HCT116 (cell line): ENCODE data around the gene PSD. TPM values are rescaled to one million over a fixed set of nuclear protein-coding genes. Genes with fewer than 3 reads are reported as not detected.

Experiments used
- ATAC-seq: fragments of 200-7000 bp; cut with Tn5 transposase; 2 replicates; pipeline ENCODE4 v1.9.1; 2020; ENCODE audit warnings: mild to moderate bottlenecking, moderate library complexity
- BruUV-seq: library from RNA; stranded (reverse); fragments of 400-500 nt; replicated peaks from 2 replicates; lab custom pipeline; 2021; lab: Mats Ljungman, UMichigan
- CTCF ChIA-PET: fragments of 300-600 bp; sonication (Branson Sonifier 250); formaldehyde crosslinking; loops from one replicate; lab custom pipeline; 2021; ENCODE audit warnings: antibody characterized with exemption; lab: Charles Lee
- POLR2A ChIA-PET: fragments of 300-600, 350-600 bp; sonication (Branson Sonifier 250); formaldehyde crosslinking; loops from one replicate; lab custom pipeline; 2021; ENCODE audit warnings: antibody characterized with exemption; lab: Charles Lee
- RAD21 ChIA-PET, 2 experiments: fragments of 300-600 bp; sonication (Branson Sonifier 250); formaldehyde crosslinking; loops; one replicate each; lab custom pipeline; 2023; ENCODE audit warnings: low total read pairs in 2 of 2; ENCODE audit not compliant: uncharacterized antibody in 2 of 2, unreplicated experiment in 2 of 2, low non-redundant PET in 1 of 2; lab: Charles Lee
- DNase-seq: peaks from one replicate; pipeline ENCODE4 v3.0.0-alpha.2; 2010; ENCODE audit warnings: low read depth, low spot score
- H2AFZ ChIP-seq: fragments of 200-600 bp; shearing (Covaris generic), sonication (generic); 2 replicates; pipeline ENCODE4 v1.6.1; 2017; ENCODE audit warnings: low read depth, mixed run types, mixed read lengths, antibody characterized with exemption, low read length; ENCODE audit not compliant: poor library complexity, severe bottlenecking
- H3K27ac ChIP-seq: 2 replicates; pipeline ENCODE4 v1.5.1; 2012; ENCODE audit warnings: low read depth, low read length
- H3K27me3 ChIP-seq: fragments of 200-600 bp; sonication (generic); 2 replicates; pipeline ENCODE4 v1.6.1; 2016; ENCODE audit warnings: mixed run types, low read length, mixed read lengths; ENCODE audit not compliant: insufficient read depth
- H3K36me3 ChIP-seq, 2 experiments: fragments of 200-500 bp in 1 of 2; fragments of 200-600 bp in 1 of 2; sonication (Bioruptor generic) in 1 of 2; sonication (generic) in 1 of 2; 2 replicates each; pipeline versions ENCODE4 v1.5.1 to v1.6.1; 2014 to 2016; ENCODE audit warnings: low read length in 2 of 2, inconsistent platforms in 1 of 2, mixed read lengths in 1 of 2, mixed run types in 1 of 2; ENCODE audit not compliant: insufficient read depth in 2 of 2, control insufficient read depth in 1 of 2
- H3K4me1 ChIP-seq, 2 experiments: fragments of 200-600 bp in 1 of 2; sonication (generic) in 1 of 2; 2 replicates each; pipeline versions ENCODE4 v1.5.1 to v1.6.1; 2012 to 2017; ENCODE audit warnings: low read length in 2 of 2, inconsistent platforms in 1 of 2, mild to moderate bottlenecking in 1 of 2, mixed read lengths in 1 of 2, mixed run types in 1 of 2, moderate library complexity in 1 of 2; ENCODE audit not compliant: insufficient read depth in 2 of 2, control insufficient read depth in 1 of 2
- H3K4me2 ChIP-seq: fragments of 200-600 bp; sonication (generic); 2 replicates; pipeline ENCODE4 v1.6.1; 2017; ENCODE audit warnings: mixed run types, low read length, mixed read lengths
- H3K4me3 ChIP-seq, 2 experiments: fragments of 200-600 bp in 1 of 2; sonication (generic) in 1 of 2; replicated peaks in 1 of 2; 2 replicates each; pipeline ENCODE4 v1.5.1; 2011 to 2016; ENCODE audit warnings: low read length in 2 of 2, control low read depth in 1 of 2, low read depth in 1 of 2, mild to moderate bottlenecking in 1 of 2, mixed read lengths in 1 of 2, mixed run types in 1 of 2
- H3K79me2 ChIP-seq: fragments of 200-600 bp; sonication (generic); 2 replicates; pipeline ENCODE4 v1.6.1; 2017; ENCODE audit warnings: mild to moderate bottlenecking, mixed run types, low read length, moderate library complexity, mixed read lengths; ENCODE audit not compliant: insufficient read depth
- H3K9ac ChIP-seq: fragments of 200-600 bp; sonication (generic); 2 replicates; pipeline ENCODE4 v1.6.1; 2016; ENCODE audit warnings: low read length, mixed read lengths
- H3K9me2 ChIP-seq: fragments of 200-600 bp; sonication (generic), shearing (Covaris generic); 2 replicates; pipeline ENCODE4 v1.6.1; 2017; ENCODE audit warnings: mixed run types, mild to moderate bottlenecking, moderate library complexity; ENCODE audit not compliant: insufficient read depth
- H3K9me3 ChIP-seq, 2 experiments: fragments of 200-500 bp in 1 of 2; fragments of 200-600 bp in 1 of 2; sonication (Bioruptor generic) in 1 of 2; sonication (generic) in 1 of 2; 2 replicates each; pipeline ENCODE4 v1.6.1; 2014 to 2017; ENCODE audit warnings: low read length in 2 of 2, mixed read lengths in 2 of 2, inconsistent platforms in 1 of 2, low read depth in 1 of 2, mild to moderate bottlenecking in 1 of 2, mixed run types in 1 of 2, moderate library complexity in 1 of 2; ENCODE audit not compliant: control insufficient read depth in 1 of 2, insufficient read depth in 1 of 2
- H4K20me1 ChIP-seq: fragments of 200-600 bp; sonication (generic), shearing (Covaris generic); 2 replicates; pipeline ENCODE4 v1.6.1; 2017; ENCODE audit warnings: mixed run types, mild to moderate bottlenecking, moderate library complexity; ENCODE audit not compliant: insufficient read depth
- CTCF ChIP-seq, 3 experiments: fragments of 200-600 bp in 1 of 3; sonication (generic) in 1 of 3; IDR thresholded peaks in 2 of 3; conservative IDR thresholded peaks in 1 of 3; 2 replicates each; pipeline ENCODE4 v1.5.1; 2012 to 2017; ENCODE audit warnings: low read depth in 2 of 3, low read length in 2 of 3, antibody characterized with exemption in 1 of 3, borderline replicate concordance in 1 of 3, control low read depth in 1 of 3, mild to moderate bottlenecking in 1 of 3, mixed read lengths in 1 of 3, mixed run types in 1 of 3, moderate library complexity in 1 of 3; ENCODE audit not compliant: insufficient read depth in 1 of 3
- JUND ChIP-seq: IDR thresholded peaks from 2 replicates; pipeline ENCODE4 v1.6.1; 2012
- MAX ChIP-seq: IDR thresholded peaks from 2 replicates; pipeline ENCODE4 v1.6.1; 2012
- POLR2AphosphoS5 ChIP-seq: IDR thresholded peaks from 2 replicates; pipeline ENCODE4 v1.6.1; 2011; ENCODE audit warnings: mild to moderate bottlenecking, low read depth, low read length, moderate library complexity
- SP1 ChIP-seq: IDR thresholded peaks from 2 replicates; pipeline ENCODE4 v1.6.1; 2012; ENCODE audit warnings: low read depth
- TCF7L2 ChIP-seq: IDR thresholded peaks from 2 replicates; pipeline ENCODE4 v1.7.0; 2011; ENCODE audit warnings: borderline replicate concordance, inconsistent platforms; ENCODE audit not compliant: insufficient read depth, insufficient read length; ENCODE audit errors: extremely low read depth
- ZFX ChIP-seq: fragments of 450-650 bp; IDR thresholded peaks from 2 replicates; pipeline ENCODE4 v1.6.1; 2017
- ZNF274 ChIP-seq: fragments of 200-500 bp; sonication (Bioruptor generic); IDR thresholded peaks from 2 replicates; pipeline ENCODE4 v1.6.1; 2014; ENCODE audit warnings: mild to moderate bottlenecking, low read depth, low read length, inconsistent platforms
- intact Hi-C: fragments of 100-400 bp; cut with micrococcal nuclease; formaldehyde crosslinking; loops from 2 replicates; pipeline ENCODE4 v1.10.0; 2022
- total RNA-seq: library from RNA; stranded (reverse); gene quantifications from one replicate; pipeline ENCODE4 v1.2.1, GENCODE V29; 2021; ENCODE audit not compliant: unreplicated experiment

The PSD gene
- total RNA-seq, 1 experiment from 2014 or later = 9.7 TPM

- no peak overlapping the region for H3K4me2 ChIP-seq
- POLR2A ChIA-PET = interaction anchor here (3.2 kb wide), 1 partner anchor 9 kb away, joined by 14 read pairs; the partner anchor contains the start of gene NFKB2
- RAD21 ChIA-PET = no interaction called here
- no peak for DNase-seq
- H3K4me3 ChIP-seq = no peak overlapping the region
- CTCF ChIA-PET = interaction anchor here (0.9 to 3.5 kb wide), 7 partner anchors 10 to 236 kb away, joined by 3 to 41 read pairs (median 9); partner anchors contain the start of genes FBXL15 and NFKB2
- H4K20me1 ChIP-seq = no peaks in the 10 kb centered on the region
- no peak overlapping the region for H3K27ac ChIP-seq
- peaks cover 21 to 50% of the 10 kb centered on the region in 2 experiments for H3K4me1 ChIP-seq
- H3K36me3 ChIP-seq = peaks cover 4 to 11% of the 10 kb centered on the region in 2 experiments; a peak in 2 of 4 replicates
- no peaks in the 10 kb centered on the region for H3K9me3 ChIP-seq
- ATAC-seq = no peak
- H3K9me2 ChIP-seq = no peaks in the 10 kb centered on the region
- no peak overlapping the region for H3K9ac ChIP-seq
- intact Hi-C loops = no loop called here
- no peaks in the 10 kb centered on the region for H3K27me3 ChIP-seq
- no peak overlapping the region for H2AFZ ChIP-seq
- H3K79me2 ChIP-seq = no peaks in the 10 kb centered on the region
- no peak for TF ChIP-seq MAX
- TF ChIP-seq JUND = no peak
- no peak for TF ChIP-seq CTCF (IDR thresholded peaks at IDR 0.05 in 2 of 3, conservative IDR thresholded peaks at IDR 0.05 in 1 of 3; ENCODE audit: borderline replicate concordance in 1 of 3, insufficient read depth in 1 of 3, low read depth in 2 of 3, low read length in 2 of 3)
- BruUV-seq = no TSS peak
Measured at GRCh38 chr10:102405108-102405571, 13.4 kb downstream of the PSD start.

- Histone ChIP-seq H3K79me2 (no peaks in the 10 kb centered on the region), H2AFZ (no peak overlapping the region), H3K4me2 (no peak overlapping the region), H3K9ac (no peak overlapping the region), H3K4me1 (peaks cover 19 to 50% of the 10 kb centered on the region in 2 experiments), H3K9me3 (no peaks in the 10 kb centered on the region), H3K9me2 (no peaks in the 10 kb centered on the region), H3K36me3 (peaks cover 4 to 15% of the 10 kb centered on the region in 2 experiments; a peak in 2 of 4 replicates), H3K4me3 (no peak overlapping the region), H3K27me3 (no peaks in the 10 kb centered on the region), H4K20me1 (no peaks in the 10 kb centered on the region), H3K27ac (no peak overlapping the region; the same call in 1 of the 2 replicates)
- DNase-seq (no peak), ATAC-seq (no peak)
- intact Hi-C loops = loop anchor here (1.0 kb wide), 1 partner anchor 174 kb away; no protein-coding TSS in a partner anchor
- no TSS peak for BruUV-seq
- ChIA-PET POLR2A (interaction anchor here (1.1 to 3.2 kb wide), 2 partner anchors 9 to 174 kb away, joined by 8 to 14 read pairs; partner anchors contain the start of gene NFKB2), RAD21 (interaction anchor here (1.0 to 2.0 kb wide), 3 partner anchors 174 to 235 kb away, joined by 4 to 9 read pairs (median 6); no protein-coding TSS in a partner anchor), CTCF (interaction anchor here (0.6 to 3.5 kb wide), 13 partner anchors 10 to 290 kb away, joined by 3 to 41 read pairs (median 8); partner anchors contain the start of genes FBXL15 and NFKB2)
- TF ChIP-seq SP1 (no peak), ZNF274 (no peak), CTCF (IDR thresholded peaks at IDR 0.05 in 2 of 3, conservative IDR thresholded peaks at IDR 0.05 in 1 of 3; ENCODE audit: borderline replicate concordance in 1 of 3, insufficient read depth in 1 of 3, low read depth in 2 of 3, low read length in 2 of 3) (no peak), TCF7L2 (no peak), MAX (no peak), POLR2AphosphoS5 (no peak; the same call in 1 of the 2 replicates), ZFX (no peak)
Measured at GRCh38 chr10:102404361-102405107, 14.1 kb downstream of the PSD start.
